ENCODE measurements around the gene LRRC71. TPM values are rescaled to one million over a fixed set of nuclear protein-coding genes. Genes with fewer than 3 reads are reported as not detected.

Gene LRRC71
- total and polyA plus RNA-seq, 2 of the 13 experiments (the other 11 are each of a cell fraction or from before 2014, with no cell fraction given) = not detected

- H3K9ac ChIP-seq (ENCODE audit: insufficient read depth, low read depth, low read length) = no peak overlapping the region
- no peaks in the 10 kb centered on the region for H3K9me3 ChIP-seq (ENCODE audit: low read length)
- intact Hi-C loops (cut with micrococcal nuclease; ENCODE audit: unreplicated experiment) = no loop called here
- DNase-seq (ENCODE audit: low spot score) (no peak), ATAC-seq (no peak), FAIRE-seq (no peak)
- TF ChIP-seq HNF4G (IDR thresholded peaks at IDR 0.05; ENCODE audit: borderline replicate concordance, low read depth, low read length) (no peak), HNF4G (CRISPR knock-in tag; IDR thresholded peaks at IDR 0.05; ENCODE audit: borderline replicate concordance, low read depth) (no peak), RFXAP (CRISPR knock-in tag; IDR thresholded peaks at IDR 0.05; ENCODE audit: borderline replicate concordance) (no peak)
- no peaks in the 10 kb centered on the region for H4K20me1 ChIP-seq (ENCODE audit: insufficient read depth, low read length)
- no peaks in the 10 kb centered on the region for H3K27me3 ChIP-seq (ENCODE audit: control insufficient read depth in 1 of 2, insufficient read depth in 2 of 2, low read length in 2 of 2)
- H3K4me2 ChIP-seq (ENCODE audit: low read depth, low read length) = no peak overlapping the region
- no TSS peak for BruUV-seq (replicated peaks)
- ChIA-PET POLR2A (no interaction called here), CTCF (ENCODE audit: low intra/inter-chr PET ratio, low total read pairs) (no interaction called here)
- in situ Hi-C loops (cut with HindIII; ENCODE audit: extremely low pct_ligation_motif_present, low pct_unique_long_range_greater_than_20kb) = no loop called here
- peaks cover 3% of the 10 kb centered on the region; the same call in 1 of the 2 replicates for H3K4me1 ChIP-seq (ENCODE audit: insufficient read depth, low read length)
- no peak overlapping the region for H2AFZ ChIP-seq (ENCODE audit: low read length)
- no peak overlapping the region for H3K27ac ChIP-seq (ENCODE audit: extremely low read length, insufficient read depth, low read length)
- no peaks in the 10 kb centered on the region for H3K79me2 ChIP-seq (ENCODE audit: insufficient read depth, low read length)
- H3K36me3 ChIP-seq (replicated peaks in 1 of 2; ENCODE audit: control insufficient read depth in 1 of 2, insufficient read depth in 2 of 2, low read length in 2 of 2) = peaks cover 28 to 73% of the 10 kb centered on the region in 2 experiments
- 67% methylated on average over 2 of the region's 2 CpGs for WGBS (ENCODE audit: low lambda C conversion rate)
- H3K4me3 ChIP-seq (replicated peaks in 1 of 3; ENCODE audit: insufficient read depth in 1 of 3, low read depth in 2 of 3, low read length in 3 of 3) = no peak overlapping the region
Measured at GRCh38 chr1:156958247-156958714, 37.8 kb downstream of the LRRC71 start.

DNA sequence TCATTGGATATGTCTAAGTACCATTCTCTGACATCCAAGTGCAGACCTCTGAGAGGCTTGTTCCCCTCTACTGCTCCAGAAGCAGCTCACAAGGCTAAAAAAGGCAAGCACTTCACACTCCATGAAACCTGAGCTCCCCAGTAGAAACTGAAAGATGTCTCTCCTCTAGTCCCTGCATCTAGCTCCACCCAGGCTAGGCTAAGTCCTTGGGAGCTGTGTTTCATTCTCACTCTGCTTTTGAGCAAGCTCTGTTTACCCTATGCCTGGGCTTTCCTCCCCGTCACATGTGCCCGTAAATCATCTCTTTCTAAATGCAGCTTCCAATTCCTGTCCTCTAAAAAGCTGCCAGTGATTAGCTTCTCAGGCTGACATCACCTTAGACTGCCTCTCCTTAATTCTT lies 39.0 kb downstream of the LRRC71 start:
- Histone ChIP-seq H3K79me2 (ENCODE audit: insufficient read depth, low read length) (no peaks in the 10 kb centered on the region), H3K27me3 (ENCODE audit: control insufficient read depth in 1 of 2, insufficient read depth in 2 of 2, low read length in 2 of 2) (no peaks in the 10 kb centered on the region), H3K36me3 (replicated peaks in 1 of 2; ENCODE audit: control insufficient read depth in 1 of 2, insufficient read depth in 2 of 2, low read length in 2 of 2) (peaks cover 28 to 74% of the 10 kb centered on the region in 2 experiments), H2AFZ (ENCODE audit: low read length) (no peak overlapping the region), H3K9ac (ENCODE audit: insufficient read depth, low read depth, low read length) (no peak overlapping the region), H3K4me1 (ENCODE audit: insufficient read depth, low read length) (peaks cover 12% of the 10 kb centered on the region; the same call in 1 of the 2 replicates), H4K20me1 (ENCODE audit: insufficient read depth, low read length) (no peaks in the 10 kb centered on the region), H3K27ac (ENCODE audit: extremely low read length, insufficient read depth, low read length) (no peak overlapping the region), H3K4me2 (ENCODE audit: low read depth, low read length) (no peak overlapping the region), H3K4me3 (replicated peaks in 1 of 3; ENCODE audit: insufficient read depth in 1 of 3, low read depth in 2 of 3, low read length in 3 of 3) (no peak overlapping the region), H3K9me3 (ENCODE audit: low read length) (no peaks in the 10 kb centered on the region)
- no TSS peak for BruUV-seq (replicated peaks)
- FAIRE-seq (no peak), DNase-seq (ENCODE audit: low spot score) (no peak), ATAC-seq (no peak)
- ChIA-PET CTCF (ENCODE audit: low intra/inter-chr PET ratio, low total read pairs) (no interaction called here), POLR2A (no interaction called here)
- intact Hi-C loops (cut with micrococcal nuclease; ENCODE audit: unreplicated experiment) (no loop called here), in situ Hi-C loops (cut with HindIII; ENCODE audit: extremely low pct_ligation_motif_present, low pct_unique_long_range_greater_than_20kb) (no loop called here)
- WGBS (ENCODE audit: low lambda C conversion rate) = 93% methylated on average over 2 of the region's 2 CpGs
- TF ChIP-seq FOXK1 (CRISPR knock-in tag; IDR thresholded peaks at IDR 0.05; ENCODE audit: borderline replicate concordance, low read depth) (no peak), AKAP8 (CRISPR knock-in tag; IDR thresholded peaks at IDR 0.05) (no peak), FOXC1 (CRISPR knock-in tag; IDR thresholded peaks at IDR 0.05; ENCODE audit: borderline replicate concordance) (no peak), SAFB2 (CRISPR knock-in tag; IDR thresholded peaks at IDR 0.05; ENCODE audit: borderline replicate concordance, low read depth) (no peak), ZNF652 (CRISPR knock-in tag; IDR thresholded peaks at IDR 0.05; ENCODE audit: borderline replicate concordance, low read depth) (no peak), IRF2 (CRISPR knock-in tag; IDR thresholded peaks at IDR 0.05) (no peak), XBP1 (CRISPR knock-in tag; IDR thresholded peaks at IDR 0.05) (no peak)
- TF ChIP-seq, protein P1, sequence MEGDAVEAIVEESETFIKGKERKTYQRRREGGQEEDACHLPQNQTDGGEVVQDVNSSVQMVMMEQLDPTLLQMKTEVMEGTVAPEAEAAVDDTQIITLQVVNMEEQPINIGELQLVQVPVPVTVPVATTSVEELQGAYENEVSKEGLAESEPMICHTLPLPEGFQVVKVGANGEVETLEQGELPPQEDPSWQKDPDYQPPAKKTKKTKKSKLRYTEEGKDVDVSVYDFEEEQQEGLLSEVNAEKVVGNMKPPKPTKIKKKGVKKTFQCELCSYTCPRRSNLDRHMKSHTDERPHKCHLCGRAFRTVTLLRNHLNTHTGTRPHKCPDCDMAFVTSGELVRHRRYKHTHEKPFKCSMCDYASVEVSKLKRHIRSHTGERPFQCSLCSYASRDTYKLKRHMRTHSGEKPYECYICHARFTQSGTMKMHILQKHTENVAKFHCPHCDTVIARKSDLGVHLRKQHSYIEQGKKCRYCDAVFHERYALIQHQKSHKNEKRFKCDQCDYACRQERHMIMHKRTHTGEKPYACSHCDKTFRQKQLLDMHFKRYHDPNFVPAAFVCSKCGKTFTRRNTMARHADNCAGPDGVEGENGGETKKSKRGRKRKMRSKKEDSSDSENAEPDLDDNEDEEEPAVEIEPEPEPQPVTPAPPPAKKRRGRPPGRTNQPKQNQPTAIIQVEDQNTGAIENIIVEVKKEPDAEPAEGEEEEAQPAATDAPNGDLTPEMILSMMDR (CRISPR knock-in tag; IDR thresholded peaks at IDR 0.05) = no peak

Data from HepG2 (cell line).